Left ventricle myocardium inferior (tissue), 1 donor: Measurements from ENCODE around the gene DCLK1. TPM values are rescaled to one million over a fixed set of nuclear protein-coding genes. Genes with fewer than 3 reads are reported as not detected.

Experiments used
- DNase-seq: peaks from one replicate; pipeline ENCODE4 v3.0.0-alpha.2; 2020
- H3K27ac ChIP-seq: fragments of 200-600 bp; replicated peaks from 2 replicates; pipeline ENCODE4 v1.8.0; 2021
- H3K27me3 ChIP-seq: fragments of 200-600 bp; 2 replicates; pipeline ENCODE4 v1.8.0; 2021; ENCODE audit warnings: low read depth
- H3K36me3 ChIP-seq: fragments of 200-600 bp; 2 replicates; pipeline ENCODE4 v1.8.0; 2021
- H3K4me1 ChIP-seq: fragments of 200-600 bp; 2 replicates; pipeline ENCODE4 v1.8.0; 2021
- H3K4me3 ChIP-seq: fragments of 200-600 bp; 2 replicates; pipeline ENCODE4 v1.8.0; 2021; ENCODE audit warnings: mild to moderate bottlenecking, moderate library complexity
- H3K9me3 ChIP-seq: fragments of 200-600 bp; replicated peaks from 2 replicates; pipeline ENCODE4 v1.8.0; 2021
- CTCF ChIP-seq: fragments of 200-600 bp; IDR thresholded peaks from 2 replicates; pipeline ENCODE4 v1.8.0; 2021; ENCODE audit warnings: antibody characterized with exemption, mild to moderate bottlenecking, borderline replicate concordance
- intact Hi-C: fragments of 100-400 bp; cut with micrococcal nuclease; formaldehyde crosslinking; loops from one replicate; pipeline ENCODE4 v1.11.0; 2022
- total RNA-seq: library from RNA; stranded (reverse); fragmentation: NEBNext Ultra II Directional; extraction: Animal tissue kit (Norgen Biotek cat#: 25700); gene quantifications from one replicate; pipeline ENCODE4 v1.2.1, GENCODE V29; 2021
- donor health status: DM: no; HTN: yes; CAD: no; lungs with severe emphysema.

Gene DCLK1
- total RNA-seq, 1 donor from 2014 or later: 8.4 TPM

GRCh38 chr13:35882722-35883497 lies 248.3 kb downstream of the DCLK1 start:
- TF ChIP-seq CTCF: no peak
- H3K36me3 ChIP-seq: no peaks in the 10 kb centered on the region
- no peak for DNase-seq
- H3K27me3 ChIP-seq: no peaks in the 10 kb centered on the region
- intact Hi-C loops: no loop called here
- peaks cover 27% of the 10 kb centered on the region for H3K4me1 ChIP-seq
- no peak overlapping the region for H3K4me3 ChIP-seq
- no peaks in the 10 kb centered on the region for H3K9me3 ChIP-seq
- no peak overlapping the region for H3K27ac ChIP-seq

GRCh38 chr13:35881360-35881759 lies 249.8 kb downstream of the DCLK1 start:
- TF ChIP-seq CTCF: no peak
- peaks cover 27% of the 10 kb centered on the region for H3K4me1 ChIP-seq
- DNase-seq: no peak
- H3K27me3 ChIP-seq: no peaks in the 10 kb centered on the region
- H3K27ac ChIP-seq: peak overlapping the region; percentile 15
- H3K36me3 ChIP-seq: no peaks in the 10 kb centered on the region
- no peak overlapping the region for H3K4me3 ChIP-seq
- intact Hi-C loops: no loop called here
- no peaks in the 10 kb centered on the region for H3K9me3 ChIP-seq

- TF ChIP-seq CTCF: no peak
- Histone ChIP-seq H3K9me3 (no peaks in the 10 kb centered on the region), H3K4me1 (peaks cover 49% of the 10 kb centered on the region), H3K36me3 (no peaks in the 10 kb centered on the region), H3K4me3 (no peak overlapping the region), H3K27me3 (no peaks in the 10 kb centered on the region), H3K27ac (no peak overlapping the region)
- DNase-seq: no peak
- intact Hi-C loops: no loop called here
Observed at GRCh38 chr13:35879111-35879510, 252.1 kb downstream of the DCLK1 start.

- no peaks in the 10 kb centered on the region for H3K36me3 ChIP-seq
- no peaks in the 10 kb centered on the region for H3K27me3 ChIP-seq
- no peak for TF ChIP-seq CTCF
- peak overlapping the region; percentile 7 for H3K27ac ChIP-seq
- no peaks in the 10 kb centered on the region for H3K9me3 ChIP-seq
- no peak for DNase-seq
- intact Hi-C loops: no loop called here
- no peak overlapping the region for H3K4me3 ChIP-seq
- peaks cover 51% of the 10 kb centered on the region for H3K4me1 ChIP-seq
Observed at GRCh38 chr13:35876601-35877000, 254.6 kb downstream of the DCLK1 start.

- TF ChIP-seq CTCF: no peak
- Histone ChIP-seq H3K36me3 (no peaks in the 10 kb centered on the region), H3K4me1 (peaks cover 44% of the 10 kb centered on the region), H3K4me3 (no peak overlapping the region), H3K27me3 (no peaks in the 10 kb centered on the region), H3K9me3 (no peaks in the 10 kb centered on the region), H3K27ac (peak overlapping the region; percentile 72)
- DNase-seq: peak; percentile 56
- intact Hi-C loops: no loop called here
Observed at GRCh38 chr13:35874704-35875103, 256.5 kb downstream of the DCLK1 start.
